Activated naive CD4-positive, alpha-beta T cell treated with Interleukin-2 at 50 U/mL for 16 hours (primary cell): Measurements from ENCODE around the gene RASAL2.
"Not testable (repeated sequence)": the region's sequence is repeated elsewhere in the genome, so short reads cannot be mapped to it uniquely, and the experiment has no call there.

ENCODE experiments used
- DNase-seq: peaks from one replicate; pipeline ENCODE4 v3.0.0-alpha.2; 2020

Gene RASAL2

GRCh38 chr1:178500091-178500770 is 406.3 kb downstream of the RASAL2 start:
- no peak for DNase-seq

GRCh38 chr1:178500936-178501554 is 407.1 kb downstream of the RASAL2 start:
- DNase-seq, result no peak

- peak; percentile 32 for DNase-seq
These were observed 407.9 kb downstream of the RASAL2 start for GRCh38 chr1:178501705-178502329.

GRCh38 chr1:178502330-178502714 is 408.4 kb downstream of the RASAL2 start:
- no peak for DNase-seq

GRCh38 chr1:178502856-178503255 is 409.0 kb downstream of the RASAL2 start:
- DNase-seq, result no peak

- DNase-seq, result not testable (repeated sequence)
These were observed 409.4 kb downstream of the RASAL2 start for GRCh38 chr1:178503316-178503715.

GRCh38 chr1:178503849-178504248 is 409.9 kb downstream of the RASAL2 start:
- no peak for DNase-seq

- no peak for DNase-seq
These were observed 410.4 kb downstream of the RASAL2 start for GRCh38 chr1:178504286-178504685.

GRCh38 chr1:178506177-178506576 is 412.3 kb downstream of the RASAL2 start:
- DNase-seq, result no peak

- no peak for DNase-seq
These were observed 412.8 kb downstream of the RASAL2 start for GRCh38 chr1:178506669-178507068.

- no peak for DNase-seq
These were observed 415.6 kb downstream of the RASAL2 start for GRCh38 chr1:178509414-178510007.

GRCh38 chr1:178510155-178510554 is 416.3 kb downstream of the RASAL2 start:
- DNase-seq, result no peak

- no peak for DNase-seq
These were observed 418.8 kb downstream of the RASAL2 start, which contains the start of gene TEX35 for GRCh38 chr1:178512566-178513277. Gene TEX35 (plus strand): TSS chr1:178513109. CDS start chr1:178513189, 80 bp downstream.

GRCh38 chr1:178513278-178513983 is 419.5 kb downstream of the RASAL2 start:
- DNase-seq, result no peak

- no peak for DNase-seq
These were observed 422.2 kb downstream of the RASAL2 start for GRCh38 chr1:178516110-178516509.

GRCh38 chr1:178518894-178519293 is 425.0 kb downstream of the RASAL2 start:
- DNase-seq, result no peak

- DNase-seq, result no peak
These were observed 426.9 kb downstream of the RASAL2 start for GRCh38 chr1:178520803-178521202.

- no peak for DNase-seq
These were observed 427.3 kb downstream of the RASAL2 start for GRCh38 chr1:178521241-178521640.

GRCh38 chr1:178527117-178527516 is 433.2 kb downstream of the RASAL2 start:
- DNase-seq, result no peak

- no peak for DNase-seq
These were observed 434.5 kb downstream of the RASAL2 start for GRCh38 chr1:178528228-178528952.

- no peak for DNase-seq
These were observed 435.0 kb downstream of the RASAL2 start for GRCh38 chr1:178528953-178529335.
